22Rv1 (cell line): ENCODE data around the gene CBLL1.

ENCODE experiments used
- H3K27ac ChIP-seq: fragments of 450-650 bp; 2 replicates; pipeline ENCODE4 v1.5.1; 2017
- CTCF ChIP-seq: fragments of 450-650 bp; IDR thresholded peaks from 2 replicates; pipeline ENCODE4 v1.5.1; 2017; ENCODE audit warnings: mild to moderate bottlenecking
- ZFX ChIP-seq: fragments of 450-650 bp; IDR thresholded peaks from 2 replicates; pipeline ENCODE4 v1.6.1; 2017; ENCODE audit warnings: antibody characterized with exemption, borderline replicate concordance

CBLL1 gene

DNA sequence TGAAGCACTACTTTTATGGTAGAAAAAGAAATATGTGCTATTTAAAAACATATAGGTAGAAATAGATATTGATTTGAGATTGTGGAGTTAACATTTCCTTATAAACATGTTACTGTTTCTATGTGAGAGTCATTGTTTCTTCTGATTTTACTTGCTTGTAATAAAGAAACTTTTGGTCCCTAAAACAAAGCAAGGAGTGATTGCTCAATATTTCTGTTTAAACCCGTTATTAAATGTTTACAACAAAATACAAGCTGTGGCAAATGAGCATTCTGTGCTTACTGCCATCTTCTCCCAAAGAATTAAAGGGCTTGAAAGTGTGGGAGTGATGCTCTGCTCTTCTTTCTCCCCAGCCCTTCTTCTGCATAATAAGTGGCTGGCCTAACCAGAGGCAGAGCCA is 22.7 kb upstream of the CBLL1 start:
- TF ChIP-seq CTCF (no peak), ZFX (no peak)
- no peak overlapping the region for H3K27ac ChIP-seq

GRCh38 chr7:107723255-107723654 is 20.7 kb upstream of the CBLL1 start:
- H3K27ac ChIP-seq = no peak overlapping the region

DNA sequence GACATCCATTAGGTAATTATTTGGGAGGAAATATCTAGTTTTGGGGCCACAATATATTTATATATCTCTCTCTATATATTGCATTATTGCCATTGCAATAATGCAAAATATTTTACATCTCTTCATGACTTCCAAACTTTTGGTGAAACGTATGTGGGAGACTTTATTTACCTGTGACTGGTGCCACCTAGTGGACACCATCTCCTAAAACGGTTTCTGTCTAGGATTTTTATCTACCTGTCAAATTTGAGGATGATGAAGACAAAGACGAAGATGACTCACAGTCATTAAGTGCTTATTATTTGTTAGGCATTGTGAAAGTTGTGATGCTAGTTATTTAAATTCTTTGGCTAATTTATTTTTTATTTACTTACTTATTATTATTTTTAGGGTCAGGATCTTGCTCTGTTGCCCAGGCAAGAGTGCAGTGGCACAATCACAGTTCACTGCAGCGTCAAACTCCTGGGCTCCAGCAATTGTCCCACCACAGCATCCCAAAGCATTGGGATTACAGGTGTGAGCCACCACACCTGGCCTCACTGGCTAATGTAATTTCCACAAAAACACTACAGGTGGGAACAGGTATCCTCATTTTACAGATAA is 18.7 kb upstream of the CBLL1 start:
- TF ChIP-seq CTCF = peak; percentile 92
- TF ChIP-seq ZFX = no peak
- H3K27ac ChIP-seq = no peak overlapping the region

More at GRCh38 chr7:107723255-107723654, 20.7 kb upstream of the CBLL1 start:
- TF ChIP-seq CTCF (no peak), ZFX (no peak)

- TF ChIP-seq CTCF (no peak), ZFX (no peak)
- H3K27ac ChIP-seq = no peak overlapping the region
Measured at GRCh38 chr7:107726356-107727130, 17.4 kb upstream of the CBLL1 start.

GRCh38 chr7:107728276-107728675 is 15.7 kb upstream of the CBLL1 start:
- no peak overlapping the region for H3K27ac ChIP-seq
- no peak for TF ChIP-seq ZFX
- no peak for TF ChIP-seq CTCF

GRCh38 chr7:107742678-107743566 is 1.0 kb upstream of the CBLL1 start:
- H3K27ac ChIP-seq = peak overlapping the region; percentile 95
- TF ChIP-seq CTCF = no peak
- TF ChIP-seq ZFX = no peak
